Stimulated activated CD4-positive, alpha-beta T cell treated with anti-CD3 and anti-CD28 coated beads, Interleukin-2, amount 100 ng/mL, for 48 hours (primary cell): ENCODE data around the gene CASS4.

Experiments
- DNase-seq, 2 donors: peaks; one replicate each; pipeline ENCODE4 v3.0.0-alpha.2; 2020

CASS4 gene

GRCh38 chr20:56426026-56426425 is 14.0 kb downstream of the CASS4 start:
- no peak for DNase-seq

- DNase-seq = no peak
Measured at GRCh38 chr20:56426926-56427325, 14.9 kb downstream of the CASS4 start.

DNA sequence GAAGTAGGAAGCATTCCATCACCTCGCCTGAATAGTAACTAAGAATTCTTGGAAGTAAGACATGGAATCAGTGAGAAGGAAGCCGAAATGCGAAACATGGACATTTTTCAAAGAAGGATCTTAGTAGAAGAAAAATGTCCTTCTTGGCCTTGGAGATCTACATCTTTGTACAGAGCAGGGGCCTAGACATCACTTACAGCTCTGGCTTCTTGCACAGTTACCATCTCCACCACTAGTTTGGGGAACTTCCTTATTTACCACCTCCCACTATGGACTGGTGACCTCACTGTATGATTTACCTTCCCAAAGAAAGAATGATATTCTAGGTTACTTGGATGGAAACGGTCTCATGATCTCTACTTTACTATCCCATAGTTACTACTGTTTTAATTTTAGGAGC is 15.7 kb downstream of the CASS4 start:
- no peak for DNase-seq

DNA sequence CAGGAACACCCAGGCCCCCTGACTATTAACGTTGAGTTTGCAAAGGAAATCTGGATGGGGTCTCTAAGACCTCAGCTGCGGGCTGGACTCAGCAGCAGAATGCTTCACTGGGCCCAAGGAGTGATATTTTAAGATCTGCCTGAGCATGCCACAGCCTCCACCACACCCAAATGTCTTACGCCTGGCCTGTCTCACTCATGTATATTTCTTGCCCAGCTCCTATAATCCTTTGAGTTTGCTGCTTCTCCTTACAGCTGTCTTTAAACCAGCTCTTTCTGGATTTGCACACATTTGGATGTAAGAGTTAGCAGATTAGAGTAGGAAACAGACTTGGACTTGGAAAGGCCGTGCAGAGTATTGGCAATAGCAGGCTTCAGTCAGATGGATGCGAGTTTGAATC is 16.4 kb downstream of the CASS4 start:
- DNase-seq = no peak

DNA sequence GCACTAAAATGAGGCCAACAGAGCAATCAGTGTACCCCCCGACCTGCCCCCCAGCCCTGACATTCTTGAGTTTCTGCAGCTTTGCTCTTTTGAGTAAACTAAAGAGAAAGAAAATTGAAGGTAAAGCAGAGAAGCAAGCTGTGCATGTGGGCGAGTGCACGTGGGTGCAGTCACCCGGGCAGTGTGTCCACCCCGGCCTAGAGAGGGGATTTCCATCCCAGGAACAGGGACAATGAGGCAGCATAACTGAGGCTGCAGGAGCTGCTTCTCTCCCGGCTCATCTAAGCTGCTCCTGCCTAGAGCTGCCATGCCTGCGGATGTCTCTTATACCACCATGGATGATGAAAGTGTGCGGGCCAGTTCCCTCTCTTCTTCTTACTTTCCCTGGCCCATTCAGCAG is 16.8 kb downstream of the CASS4 start:
- no peak for DNase-seq

DNA sequence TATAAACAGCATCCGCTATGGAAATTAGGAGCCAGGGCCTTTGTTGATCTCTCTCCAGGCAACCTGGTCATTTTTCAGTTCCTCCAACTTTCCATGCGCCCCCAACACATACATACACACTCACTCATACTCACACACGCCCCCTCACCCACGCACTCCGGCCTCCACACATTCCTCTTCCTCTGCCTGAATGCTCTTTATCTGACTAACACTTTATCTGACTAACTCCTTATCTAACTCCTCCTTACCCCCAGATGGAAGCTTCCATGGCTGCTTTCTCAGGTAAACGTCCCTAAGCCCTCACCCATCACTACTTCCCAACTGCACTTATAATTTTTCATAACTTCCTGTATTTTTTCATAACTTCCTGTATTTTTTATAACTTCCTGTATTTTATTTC is 17.4 kb downstream of the CASS4 start:
- no peak for DNase-seq

DNA sequence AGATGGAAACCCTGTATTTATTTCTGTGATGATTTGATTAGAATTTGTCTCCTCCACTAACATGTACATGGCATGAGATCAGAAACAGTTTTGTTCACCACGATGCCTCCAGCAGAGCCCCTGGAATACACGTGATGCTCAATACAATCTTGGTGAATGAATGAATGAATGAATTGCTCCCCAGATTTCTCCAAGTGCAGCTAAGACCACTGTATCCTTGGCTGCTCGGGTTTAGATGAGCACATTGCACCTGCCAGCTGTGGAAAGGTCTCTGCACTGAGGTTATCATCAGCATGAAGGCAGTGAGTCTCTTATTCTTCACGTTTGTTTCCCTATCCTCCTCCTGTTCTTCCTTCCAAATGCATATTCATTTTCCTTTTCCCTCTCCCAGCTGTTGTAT is 17.9 kb downstream of the CASS4 start:
- no peak for DNase-seq

DNA sequence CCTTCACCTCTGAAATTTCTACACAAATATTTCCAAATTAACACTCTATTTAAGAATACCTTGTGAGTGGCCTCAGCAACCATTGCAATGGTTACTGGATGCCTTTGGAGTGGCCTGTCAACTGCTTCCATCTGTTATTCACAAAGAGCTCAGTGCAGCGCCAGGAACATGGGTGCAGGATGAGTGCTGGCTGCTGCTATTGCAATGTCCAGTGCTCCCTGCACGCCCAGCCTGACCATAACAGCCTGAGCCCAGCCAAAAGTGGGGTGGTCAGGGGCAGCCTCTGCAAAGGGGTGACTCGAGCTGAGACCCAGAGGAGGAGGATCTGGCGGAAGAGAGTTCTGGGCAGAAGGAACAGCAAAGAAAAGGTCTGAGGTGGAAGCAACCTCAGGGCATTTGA is 18.4 kb downstream of the CASS4 start:
- no peak for DNase-seq

GRCh38 chr20:56430957-56431356 is 18.9 kb downstream of the CASS4 start:
- DNase-seq = no peak

GRCh38 chr20:56431471-56431870 is 19.4 kb downstream of the CASS4 start:
- DNase-seq = no peak

DNA sequence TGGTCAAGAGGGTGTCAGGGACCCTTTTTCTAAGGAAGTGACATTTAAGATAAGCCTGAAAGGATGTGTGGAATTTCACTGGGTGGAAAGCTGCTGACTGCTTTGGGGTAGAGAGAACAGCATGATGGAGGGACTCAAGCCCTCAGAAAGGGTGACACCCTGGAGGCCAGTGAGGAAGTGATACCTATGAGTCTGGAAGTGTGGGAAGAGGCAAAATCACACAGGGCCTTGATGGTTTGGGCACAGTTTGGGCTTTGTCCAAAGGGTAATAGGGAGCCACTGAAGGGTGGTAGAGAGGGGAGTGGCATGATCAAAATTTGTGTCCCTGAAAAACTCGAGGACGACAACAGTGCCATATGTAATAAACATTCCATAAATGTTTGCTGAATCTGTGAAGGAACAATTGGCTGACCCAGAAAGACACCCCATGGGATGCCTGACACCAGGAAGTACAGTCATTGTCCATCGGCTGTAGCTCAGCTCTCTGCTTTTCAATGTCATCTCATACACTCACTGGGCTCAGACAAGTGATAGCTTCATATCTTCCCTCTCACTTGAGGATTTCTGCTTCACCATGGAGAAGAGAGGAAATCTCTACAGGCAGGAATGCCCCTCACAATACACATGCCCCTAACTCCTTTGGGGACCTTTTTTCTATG is 21.3 kb downstream of the CASS4 start:
- no peak for DNase-seq

- DNase-seq = no peak
Measured at GRCh38 chr20:56433880-56434255, 21.8 kb downstream of the CASS4 start.

- no peak for DNase-seq
Measured at GRCh38 chr20:56437196-56437960, 25.3 kb downstream of the CASS4 start.

- no peak for DNase-seq
Measured at GRCh38 chr20:56438284-56438683, 26.2 kb downstream of the CASS4 start.

GRCh38 chr20:56439771-56440291 is 27.8 kb downstream of the CASS4 start:
- no peak for DNase-seq

- DNase-seq = peak in 1 of 2 donors; percentile 28
Measured at GRCh38 chr20:56440346-56441007, 28.4 kb downstream of the CASS4 start.

GRCh38 chr20:56442389-56443365 is 30.6 kb downstream of the CASS4 start:
- no peak for DNase-seq

DNA sequence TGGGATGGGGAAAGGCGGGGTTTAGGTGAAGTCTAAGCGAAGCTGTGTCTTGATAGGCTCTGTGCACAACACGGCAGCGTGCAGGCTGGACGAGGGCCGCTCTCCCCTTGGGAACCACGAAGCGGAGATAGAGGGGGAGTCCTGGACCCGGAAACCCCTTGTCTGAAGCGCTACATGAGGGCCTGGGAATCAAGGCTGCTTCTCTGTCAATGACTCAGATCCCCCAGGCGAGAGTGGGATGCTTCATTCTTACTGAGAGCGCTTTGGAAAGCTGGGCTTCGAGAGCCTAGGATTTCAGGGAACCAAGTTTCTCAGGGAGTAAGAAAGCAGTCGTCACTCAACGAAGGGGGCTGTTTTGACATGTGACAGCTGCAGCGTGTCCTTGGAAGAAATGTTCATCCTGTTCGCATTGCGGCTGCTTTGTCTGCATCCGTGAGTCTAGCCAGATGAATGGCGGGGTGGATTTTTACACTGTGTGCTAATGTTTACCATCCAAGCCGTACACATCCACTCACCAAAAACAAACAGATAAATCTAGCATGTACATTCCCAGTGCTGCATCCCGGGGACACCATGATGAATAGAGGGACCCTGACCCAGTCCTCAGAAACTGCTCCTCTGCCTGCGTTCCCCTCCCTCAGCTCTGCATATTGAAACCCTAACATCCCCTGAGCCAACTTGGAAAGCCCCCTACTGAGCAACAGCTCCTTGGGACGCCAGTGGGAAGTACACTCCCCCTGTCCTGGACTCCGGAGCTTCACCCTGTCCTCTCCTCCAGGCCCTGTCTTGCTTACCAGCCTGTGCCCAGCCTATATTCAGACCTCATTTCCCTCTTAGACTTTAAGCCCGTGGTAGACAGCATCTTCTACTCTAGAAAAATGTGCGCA is 31.8 kb downstream of the CASS4 start:
- no peak for DNase-seq

- DNase-seq = no peak
Measured at GRCh38 chr20:56445130-56445529, 33.1 kb downstream of the CASS4 start.

GRCh38 chr20:56445540-56445939 is 33.5 kb downstream of the CASS4 start:
- DNase-seq = no peak

- DNase-seq = no peak
Measured at GRCh38 chr20:56447227-56447626, 35.2 kb downstream of the CASS4 start.

DNA sequence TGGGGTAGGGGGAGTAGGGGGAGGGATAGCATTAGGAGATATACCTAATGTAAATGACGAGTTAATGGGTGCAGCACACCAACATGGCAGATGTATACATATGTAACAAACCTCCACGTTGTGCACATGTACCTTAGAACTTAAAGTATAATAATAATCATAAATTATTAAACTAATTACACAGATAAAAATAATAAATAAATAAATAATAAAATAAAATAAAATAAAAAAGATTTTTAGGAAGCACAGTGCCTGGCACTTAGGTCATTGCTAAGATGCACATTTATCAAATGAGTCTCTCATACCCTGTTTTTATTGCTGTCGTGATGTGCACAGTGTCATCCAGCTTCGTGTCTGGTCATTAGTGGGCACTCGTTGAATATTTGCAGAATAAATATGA is 37.4 kb downstream of the CASS4 start:
- DNase-seq = no peak
